Activated B cell treated with CpG ODN at 0.5 μM for 24 hours (primary cell): ENCODE measurements around the gene STK17A. TPM values are rescaled to one million over a fixed set of nuclear protein-coding genes. Genes with fewer than 3 reads are reported as not detected.

ENCODE experiments used
- ATAC-seq: fragments of 200-7000 bp; cut with Tn5 transposase; one replicate; pipeline ENCODE4 v1.10.0; 2021; ENCODE audit warnings: low read depth, mild to moderate bottlenecking, moderate library complexity
- CTCF ChIA-PET: fragments of 350-600 bp; sonication (Branson Sonifier 250); formaldehyde crosslinking; loops from one replicate; lab custom pipeline; 2021; ENCODE audit warnings: antibody characterized with exemption; lab: Charles Lee
- POLR2A ChIA-PET: fragments of 350-600 bp; sonication (Branson Sonifier 250); formaldehyde crosslinking; loops from one replicate; lab custom pipeline; 2021; ENCODE audit warnings: antibody characterized with exemption; lab: Charles Lee
- DNase-seq: peaks from one replicate; pipeline ENCODE4 v3.0.0; 2022
- H3K27ac Mint-ChIP-seq: one replicate; pipeline ENCODE4 v1.8.0; 2020; ENCODE audit warnings: mixed read lengths
- H3K27me3 Mint-ChIP-seq: one replicate; pipeline ENCODE4 v1.8.0; 2021; ENCODE audit warnings: mixed read lengths
- H3K36me3 Mint-ChIP-seq: one replicate; pipeline ENCODE4 v1.8.0; 2021; ENCODE audit warnings: low read depth, mixed read lengths
- H3K4me1 Mint-ChIP-seq: one replicate; pipeline ENCODE4 v1.8.0; 2021; ENCODE audit warnings: mixed read lengths
- H3K4me3 Mint-ChIP-seq: one replicate; pipeline ENCODE4 v1.8.0; 2020; ENCODE audit warnings: mild to moderate bottlenecking, mixed read lengths
- H3K9me3 Mint-ChIP-seq: one replicate; pipeline ENCODE4 v1.8.0; 2020; ENCODE audit warnings: mixed read lengths
- intact Hi-C: fragments of 100-400 bp; cut with micrococcal nuclease; formaldehyde crosslinking; loops from one replicate; pipeline ENCODE4 v1.15.1; 2024
- total RNA-seq: library from RNA; stranded (reverse); gene quantifications from 2 replicates; pipeline ENCODE4 v1.2.3, GENCODE V29; 2022
- TF ChIP-seq, protein P1 (sequence below): fragments of 200-600 bp; IDR thresholded peaks from one replicate; pipeline ENCODE4 v1.8.0; 2022; ENCODE audit warnings: antibody characterized with exemption, mild to moderate bottlenecking

The STK17A gene
- total RNA-seq, 1 donor from 2014 or later: 68.6 TPM

DNA sequence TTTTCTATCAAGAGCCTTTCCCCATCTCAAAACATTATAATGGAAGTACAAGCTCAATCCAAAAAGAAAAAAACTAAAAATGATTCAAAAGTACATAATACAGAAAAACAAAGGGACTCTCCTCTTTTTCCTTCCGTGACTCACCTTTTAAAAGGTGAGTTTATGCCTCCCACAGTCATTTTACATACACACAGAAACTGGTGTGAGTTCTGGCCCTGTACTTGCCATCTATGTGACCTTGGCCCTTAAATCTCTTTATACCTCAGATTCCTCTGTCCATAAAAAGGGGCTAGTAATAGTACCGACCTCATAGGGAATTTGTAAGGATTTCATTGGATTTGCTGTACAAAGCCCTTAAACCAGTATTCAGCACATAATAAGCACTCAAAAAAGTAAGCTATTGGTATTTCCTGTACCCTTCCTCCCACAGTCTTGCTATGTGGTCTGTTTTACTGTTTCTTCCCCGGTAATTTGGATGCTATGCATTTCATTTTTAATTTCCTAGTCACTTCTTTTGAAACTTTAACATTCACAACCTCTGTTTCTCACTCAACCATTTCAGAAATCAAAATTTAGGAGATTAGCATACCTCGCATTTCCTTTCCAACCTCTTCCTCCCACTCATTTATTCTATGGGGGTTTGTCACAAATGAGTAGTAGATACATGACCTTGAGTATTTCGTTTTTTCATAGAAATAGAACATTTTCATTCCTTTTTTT is 39.0 kb downstream of the STK17A start:
- DNase-seq: no peak
- no peak for ATAC-seq
- Mint-ChIP-seq H3K4me1 (peaks cover 58% of the 10 kb centered on the region), H3K27ac (peak overlapping the region; percentile 38), H3K36me3 (peaks cover 58% of the 10 kb centered on the region), H3K4me3 (peak overlapping the region; percentile 49), H3K27me3 (no peaks in the 10 kb centered on the region), H3K9me3 (no peaks in the 10 kb centered on the region)
- ChIA-PET CTCF (interaction anchor here (0.6 to 3.1 kb wide), 4 partner anchors 37 to 78 kb away, joined by 3 to 17 read pairs (median 10); partner anchors contain the start of gene STK17A), POLR2A (interaction anchor here (1.3 to 7.0 kb wide), 4 partner anchors 17 to 39 kb away, joined by 5 to 41 read pairs (median 10); partner anchors contain the start of gene STK17A)
- intact Hi-C loops: loop anchor here (1.0 to 2.0 kb wide), 3 partner anchors 9 to 39 kb away; partner anchors contain the start of gene STK17A
- TF ChIP-seq, protein P1, sequence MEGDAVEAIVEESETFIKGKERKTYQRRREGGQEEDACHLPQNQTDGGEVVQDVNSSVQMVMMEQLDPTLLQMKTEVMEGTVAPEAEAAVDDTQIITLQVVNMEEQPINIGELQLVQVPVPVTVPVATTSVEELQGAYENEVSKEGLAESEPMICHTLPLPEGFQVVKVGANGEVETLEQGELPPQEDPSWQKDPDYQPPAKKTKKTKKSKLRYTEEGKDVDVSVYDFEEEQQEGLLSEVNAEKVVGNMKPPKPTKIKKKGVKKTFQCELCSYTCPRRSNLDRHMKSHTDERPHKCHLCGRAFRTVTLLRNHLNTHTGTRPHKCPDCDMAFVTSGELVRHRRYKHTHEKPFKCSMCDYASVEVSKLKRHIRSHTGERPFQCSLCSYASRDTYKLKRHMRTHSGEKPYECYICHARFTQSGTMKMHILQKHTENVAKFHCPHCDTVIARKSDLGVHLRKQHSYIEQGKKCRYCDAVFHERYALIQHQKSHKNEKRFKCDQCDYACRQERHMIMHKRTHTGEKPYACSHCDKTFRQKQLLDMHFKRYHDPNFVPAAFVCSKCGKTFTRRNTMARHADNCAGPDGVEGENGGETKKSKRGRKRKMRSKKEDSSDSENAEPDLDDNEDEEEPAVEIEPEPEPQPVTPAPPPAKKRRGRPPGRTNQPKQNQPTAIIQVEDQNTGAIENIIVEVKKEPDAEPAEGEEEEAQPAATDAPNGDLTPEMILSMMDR: no peak

- Mint-ChIP-seq H3K4me3 (no peak overlapping the region), H3K36me3 (peaks cover 81% of the 10 kb centered on the region), H3K27ac (peak overlapping the region; percentile 65), H3K4me1 (peaks cover 76% of the 10 kb centered on the region), H3K9me3 (no peaks in the 10 kb centered on the region), H3K27me3 (no peaks in the 10 kb centered on the region)
- DNase-seq (no peak), ATAC-seq (no peak)
- TF ChIP-seq, protein P1: no peak
- intact Hi-C loops: no loop called here
- ChIA-PET CTCF (no interaction called here), POLR2A (interaction anchor here (0.6 to 7.0 kb wide), 2 partner anchors 41 to 55 kb away, joined by 5 to 41 read pairs; partner anchors contain the start of gene STK17A)
Observed at GRCh38 chr7:43624156-43624555, 41.2 kb downstream of the STK17A start.

- peak overlapping the region; percentile 85 for H3K27ac Mint-ChIP-seq
- POLR2A ChIA-PET: interaction anchor here (1.3 to 2.8 kb wide), 6 partner anchors 14 to 75 kb away, joined by 3 to 27 read pairs (median 6); partner anchors contain the start of gene STK17A
Observed at GRCh38 chr7:43625453-43625852, 42.5 kb downstream of the STK17A start.

DNA sequence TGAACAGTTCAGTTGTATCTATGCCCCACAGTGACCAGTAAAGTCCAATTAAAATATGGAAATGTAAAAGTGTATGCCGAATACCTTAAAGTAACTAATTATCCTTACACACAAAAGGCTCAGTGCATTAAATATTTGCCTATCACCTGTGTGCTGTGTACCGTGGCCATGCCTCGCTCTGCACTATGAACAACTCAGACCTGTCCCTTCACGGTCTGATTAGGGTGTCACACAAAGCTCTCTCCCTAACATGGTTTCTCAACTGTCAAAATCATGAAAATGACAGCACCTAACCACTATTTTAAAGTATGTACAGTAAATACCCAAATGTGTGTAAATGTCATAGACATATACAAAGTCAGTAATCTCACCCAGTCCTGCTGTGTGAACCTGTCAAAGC is 43.1 kb downstream of the STK17A start:
- TF ChIP-seq, protein P1: no peak
- no peak for DNase-seq
- peak overlapping the region; percentile 85 for H3K27ac Mint-ChIP-seq
- H3K36me3 Mint-ChIP-seq: peaks cover 92% of the 10 kb centered on the region
- CTCF ChIA-PET: interaction anchor here (0.9 to 5.9 kb wide), 4 partner anchors 40 to 74 kb away, joined by 3 to 43 read pairs (median 9); partner anchors contain the start of gene STK17A
- peak; percentile 55 for ATAC-seq
- POLR2A ChIA-PET: interaction anchor here (1.3 to 2.8 kb wide), 6 partner anchors 14 to 74 kb away, joined by 3 to 27 read pairs (median 6); partner anchors contain the start of gene STK17A
- H3K4me3 Mint-ChIP-seq: peak overlapping the region; percentile 29
- no peaks in the 10 kb centered on the region for H3K27me3 Mint-ChIP-seq
- no peaks in the 10 kb centered on the region for H3K9me3 Mint-ChIP-seq
- intact Hi-C loops: loop anchor here (1.0 to 2.0 kb wide), 3 partner anchors 22 to 75 kb away; no protein-coding TSS in a partner anchor
- peaks cover 85% of the 10 kb centered on the region for H3K4me1 Mint-ChIP-seq

More at GRCh38 chr7:43625453-43625852, 42.5 kb downstream of the STK17A start:
- Mint-ChIP-seq H3K4me1 (peaks cover 84% of the 10 kb centered on the region), H3K4me3 (peak overlapping the region; percentile 51), H3K9me3 (no peaks in the 10 kb centered on the region), H3K27me3 (no peaks in the 10 kb centered on the region), H3K36me3 (peaks cover 90% of the 10 kb centered on the region)
- TF ChIP-seq, protein P1: no peak
- DNase-seq (no peak), ATAC-seq (peak; percentile 76)
- intact Hi-C loops: loop anchor here (1.0 kb wide), 2 partner anchors 23 to 36 kb away; no protein-coding TSS in a partner anchor
- CTCF ChIA-PET: interaction anchor here (0.9 to 5.9 kb wide), 5 partner anchors 23 to 75 kb away, joined by 3 to 43 read pairs (median 5); partner anchors contain the start of gene STK17A
